SK-N-SH (cell line): ENCODE results near the gene NT5C. TPM values are rescaled to one million over a fixed set of nuclear protein-coding genes. Genes with fewer than 3 reads are reported as not detected.
"Not testable (repeated sequence)": the region's sequence is repeated elsewhere in the genome, so short reads cannot be mapped to it uniquely, and the experiment has no call there.

Source experiments
- CTCF ChIA-PET: fragments of 300-600, 350-600 bp; formaldehyde crosslinking; extraction: SDS; loops from one replicate; lab custom pipeline; 2021; lab: Yijun Ruan, JAX
- POLR2A ChIA-PET: fragments of 350-600 bp; sonication (Branson Sonifier 250); formaldehyde crosslinking; extraction: SDS; loops from one replicate; lab custom pipeline; 2020; ENCODE audit warnings: antibody characterized with exemption, inconsistent platforms; lab: Yijun Ruan, JAX
- DNase-seq: peaks from one replicate; pipeline ENCODE4 v3.0.0; 2012
- H2AFZ ChIP-seq: fragments of 200-600 bp; sonication (generic); 2 replicates; pipeline ENCODE4 v1.8.1; 2016; ENCODE audit warnings: antibody characterized with exemption, mild to moderate bottlenecking, low read depth
- H3F3A ChIP-seq: fragments of 200-600 bp; sonication (generic); replicated peaks from 2 replicates; pipeline ENCODE3; 2016; ENCODE audit warnings: antibody characterized with exemption, mild to moderate bottlenecking; ENCODE audit not compliant: insufficient read depth
- H3K27ac ChIP-seq, 2 experiments: fragments of 200-500 bp in 1 of 2; fragments of 200-600 bp in 1 of 2; sonication (Bioruptor generic) in 1 of 2; sonication (generic), shearing (Covaris generic) in 1 of 2; 2 replicates each; pipeline versions ENCODE4 v1.5.1 to v1.6.1; 2014 to 2016; ENCODE audit warnings: low read depth in 2 of 2, inconsistent platforms in 1 of 2, low read length in 1 of 2, mild to moderate bottlenecking in 1 of 2, mixed read lengths in 1 of 2
- H3K27me3 ChIP-seq: fragments of 200-600 bp; sonication (generic), shearing (Covaris generic); 2 replicates; pipeline ENCODE4 v1.6.1; 2016; ENCODE audit warnings: mixed run types; ENCODE audit not compliant: insufficient read depth
- H3K36me3 ChIP-seq, 2 experiments: fragments of 200-500 bp in 1 of 2; fragments of 200-600 bp in 1 of 2; sonication (Bioruptor generic) in 1 of 2; sonication (generic) in 1 of 2; replicated peaks in 1 of 2; 2 replicates each; pipeline versions ENCODE3 to v1.5.1; 2014 to 2016; ENCODE audit warnings: low read length in 1 of 2, mild to moderate bottlenecking in 1 of 2; ENCODE audit not compliant: insufficient read depth in 2 of 2, control insufficient read depth in 1 of 2
- H3K4me1 ChIP-seq, 2 experiments: fragments of 200-500 bp in 1 of 2; fragments of 200-600 bp in 1 of 2; sonication (Bioruptor generic) in 1 of 2; sonication (generic), shearing (Covaris generic) in 1 of 2; 2 replicates each; pipeline versions ENCODE4 v1.5.1 to v1.6.1; 2014 to 2016; ENCODE audit warnings: low read depth in 1 of 2, low read length in 1 of 2, mixed run types in 1 of 2; ENCODE audit not compliant: insufficient read depth in 2 of 2, control insufficient read depth in 1 of 2
- H3K4me2 ChIP-seq: fragments of 200-600 bp; sonication (generic), shearing (Covaris generic); 2 replicates; pipeline ENCODE4 v1.6.1; 2017; ENCODE audit warnings: mixed run types
- H3K4me3 ChIP-seq, 2 experiments: fragments of 200-500 bp in 1 of 2; fragments of 200-600 bp in 1 of 2; sonication (Bioruptor generic) in 1 of 2; sonication (generic), shearing (Covaris generic) in 1 of 2; 2 replicates each; pipeline versions ENCODE4 v1.5.1 to v1.8.1; 2014 to 2016; ENCODE audit warnings: low read depth in 2 of 2, inconsistent platforms in 1 of 2, low read length in 1 of 2, mild to moderate bottlenecking in 1 of 2, mixed read lengths in 1 of 2, moderate library complexity in 1 of 2
- H3K79me2 ChIP-seq: fragments of 200-600 bp; sonication (generic); 2 replicates; pipeline ENCODE4 v1.8.1; 2017; ENCODE audit warnings: mild to moderate bottlenecking; ENCODE audit not compliant: insufficient read depth
- H3K9ac ChIP-seq: fragments of 200-600 bp; sonication (generic); 2 replicates; pipeline ENCODE4 v1.6.1; 2017; ENCODE audit warnings: mixed run types
- H3K9me2 ChIP-seq: fragments of 200-600 bp; sonication (generic); 2 replicates; pipeline ENCODE4 v1.6.1; 2017; ENCODE audit warnings: mixed run types
- H3K9me3 ChIP-seq: fragments of 200-600 bp; sonication (generic); 2 replicates; pipeline ENCODE4 v1.6.1; 2017; ENCODE audit warnings: mixed run types, mild to moderate bottlenecking, moderate library complexity
- H4K20me1 ChIP-seq: fragments of 200-600 bp; sonication (generic); 2 replicates; pipeline ENCODE4 v1.6.1; 2017; ENCODE audit warnings: mild to moderate bottlenecking, mixed run types; ENCODE audit not compliant: insufficient read depth
- EP300 ChIP-seq, 2 experiments: IDR thresholded peaks; 2 replicates each; pipeline versions ENCODE4 v1.4.0 to v1.6.1; 2012; ENCODE audit warnings: borderline replicate concordance in 1 of 2, low read depth in 1 of 2, low read length in 1 of 2
- EZH2phosphoT487 ChIP-seq: fragments of 200-600 bp; sonication (generic); IDR thresholded peaks from 2 replicates; pipeline ENCODE4 v1.6.1; 2017; ENCODE audit warnings: low read depth, mixed run types, mild to moderate bottlenecking, antibody characterized with exemption, moderate library complexity, borderline replicate concordance
- FOXJ3 ChIP-seq: sonication (generic); formaldehyde crosslinking; IDR thresholded peaks from 2 replicates; pipeline ENCODE4 v1.5.1; 2020; ENCODE audit warnings: mild to moderate bottlenecking, missing genetic modification reagents
- FOXM1 ChIP-seq: IDR thresholded peaks from 2 replicates; pipeline ENCODE4 v1.4.0; 2012; ENCODE audit warnings: low read depth, mild to moderate bottlenecking
- MEF2A ChIP-seq: IDR thresholded peaks from 2 replicates; pipeline ENCODE4 v1.4.0; 2012; ENCODE audit warnings: low read depth, borderline replicate concordance
- MXI1 ChIP-seq: IDR thresholded peaks from 2 replicates; pipeline ENCODE4 v1.6.1; 2012; ENCODE audit warnings: mild to moderate bottlenecking, low read depth, low read length, improper control_type of control experiment
- NFIC ChIP-seq: IDR thresholded peaks from 2 replicates; pipeline ENCODE4 v1.4.0; 2012; ENCODE audit warnings: borderline replicate concordance
- RCOR1 ChIP-seq: fragments of 150-350 bp; IDR thresholded peaks from 2 replicates; pipeline ENCODE4 v1.6.1; 2017; ENCODE audit warnings: antibody characterized with exemption, low read length
- TAF1 ChIP-seq: IDR thresholded peaks from 2 replicates; pipeline ENCODE4 v1.6.1; 2012; ENCODE audit warnings: low read depth, mild to moderate bottlenecking, low read length, moderate library complexity, borderline replicate concordance
- TCF12 ChIP-seq: IDR thresholded peaks from 2 replicates; pipeline ENCODE4 v1.4.0; 2012
- TEAD4 ChIP-seq: IDR thresholded peaks from 2 replicates; pipeline ENCODE4 v1.4.0; 2012; ENCODE audit warnings: mild to moderate bottlenecking, borderline replicate concordance; ENCODE audit not compliant: insufficient read depth
- WGBS: methylation state at CpG from one replicate; pipeline ENCODE4 v1.1.6; 2017; ENCODE audit warnings: low lambda C conversion rate; 5-methylcytosine and 5-hydroxymethylcytosine counted together
- polyA plus RNA-seq, 3 experiments: library from polyadenylated mRNA; depleted of rRNA; stranded (reverse); fragments of >200 nt; gene quantifications; 2 replicates each; pipeline ENCODE4 v1.2.3, GENCODE V29; 2012
- TF ChIP-seq, protein P1 (sequence below): IDR thresholded peaks from 2 replicates; pipeline ENCODE4 v1.4.0; 2012; ENCODE audit warnings: low read depth, borderline replicate concordance

NT5C gene
- polyA plus RNA-seq, 1 of the 3 experiments (the other 2 are of a cell fraction) = 111 TPM

DNA sequence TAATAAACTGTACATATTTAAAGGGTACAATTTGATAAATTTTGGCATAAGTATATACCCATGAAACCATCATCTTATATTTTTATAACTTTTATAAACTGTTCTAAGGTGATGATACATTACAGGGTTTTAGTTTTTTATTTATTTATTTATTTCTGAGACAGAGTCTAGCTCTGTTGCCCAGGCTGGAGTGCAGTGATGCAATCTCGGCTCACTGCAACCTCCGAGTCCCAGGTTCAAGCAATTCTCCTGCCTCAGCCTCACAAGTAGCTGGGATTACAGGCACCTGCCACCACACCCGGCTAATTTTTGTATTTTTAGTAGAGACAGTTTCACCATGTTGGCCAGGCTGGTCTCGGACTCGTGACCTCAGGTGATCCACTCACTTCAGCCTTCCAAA is 3.6 kb downstream of the NT5C start:
- CTCF ChIA-PET = interaction anchor here (0.9 to 19.6 kb wide), 4 partner anchors 14 to 75 kb away, joined by 3 to 422 read pairs (median 18); partner anchors contain the start of gene ARMC7
- not testable (repeated sequence) for H4K20me1 ChIP-seq, H3K27ac ChIP-seq, H3K9me2 ChIP-seq, H3K27me3 ChIP-seq, H3K4me2 ChIP-seq, DNase-seq, H3K4me3 ChIP-seq, H2AFZ ChIP-seq, H3K9me3 ChIP-seq, H3K9ac ChIP-seq
- Histone ChIP-seq H3F3A (peaks cover 24% of the 10 kb centered on the region), H3K4me1 (peaks cover 9 to 23% of the 10 kb centered on the region in 2 experiments; a peak in 2 of 4 replicates), H3K36me3 (peaks cover 5 to 17% of the 10 kb centered on the region in 2 experiments), H3K79me2 (peaks cover 25% of the 10 kb centered on the region; the same call in 1 of the 2 replicates)
- POLR2A ChIA-PET = interaction anchor here (1.5 to 2.1 kb wide), 2 partner anchors 14 to 22 kb away, joined by 6 to 8 read pairs; no protein-coding TSS in a partner anchor
- WGBS = 93% methylated on average over 5 of the region's 5 CpGs

DNA sequence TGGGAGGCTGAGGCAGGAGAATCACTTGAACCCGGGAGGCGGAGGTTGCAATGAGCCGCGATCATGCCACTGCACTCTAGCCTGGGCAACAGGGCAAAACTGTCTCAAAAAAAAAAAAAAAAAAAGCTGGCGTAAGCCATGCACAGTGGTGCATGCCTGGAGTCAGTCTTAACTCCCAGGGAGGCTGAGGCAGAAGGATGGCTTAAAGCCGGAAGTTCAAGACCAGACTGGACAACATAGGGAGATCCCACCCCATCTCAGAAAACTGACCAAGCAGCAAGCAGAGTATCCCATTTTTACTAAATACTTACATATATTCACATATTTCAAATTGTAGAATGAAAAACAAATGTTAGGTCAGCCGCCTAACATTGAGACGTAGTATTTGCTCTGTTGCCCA is 4.6 kb downstream of the NT5C start:
- Histone ChIP-seq H3K27me3 (no peaks in the 10 kb centered on the region), H3K9ac (no peak overlapping the region), H3F3A (peaks cover 24% of the 10 kb centered on the region), H3K4me1 (peaks cover 9 to 19% of the 10 kb centered on the region in 2 experiments; a peak in 2 of 4 replicates), H4K20me1 (peaks cover 9% of the 10 kb centered on the region; the same call in 1 of the 2 replicates), H3K9me3 (no peaks in the 10 kb centered on the region), H2AFZ (no peak overlapping the region), H3K4me2 (no peak overlapping the region), H3K36me3 (peaks cover 5 to 17% of the 10 kb centered on the region in 2 experiments), H3K4me3 (no peak overlapping the region), H3K27ac (no peak overlapping the region), H3K79me2 (peaks cover 19% of the 10 kb centered on the region; the same call in 1 of the 2 replicates), H3K9me2 (no peaks in the 10 kb centered on the region)
- ChIA-PET POLR2A (interaction anchor here (0.9 to 2.1 kb wide), 3 partner anchors 10 to 17 kb away, joined by 3 to 8 read pairs (median 4); partner anchors contain the start of gene ARMC7), CTCF (interaction anchor here (5.6 to 19.6 kb wide), 2 partner anchors 13 to 76 kb away, joined by 30 to 422 read pairs; partner anchors contain the start of gene ARMC7)
- DNase-seq = no peak
- no peak for TF ChIP-seq TEAD4
- TF ChIP-seq EZH2phosphoT487 = no peak
- no peak for TF ChIP-seq MXI1
- TF ChIP-seq TAF1 = no peak
- TF ChIP-seq TCF12 = no peak
- TF ChIP-seq FOXJ3 (CRISPR knock-in tag) = no peak
- TF ChIP-seq, protein P1, sequence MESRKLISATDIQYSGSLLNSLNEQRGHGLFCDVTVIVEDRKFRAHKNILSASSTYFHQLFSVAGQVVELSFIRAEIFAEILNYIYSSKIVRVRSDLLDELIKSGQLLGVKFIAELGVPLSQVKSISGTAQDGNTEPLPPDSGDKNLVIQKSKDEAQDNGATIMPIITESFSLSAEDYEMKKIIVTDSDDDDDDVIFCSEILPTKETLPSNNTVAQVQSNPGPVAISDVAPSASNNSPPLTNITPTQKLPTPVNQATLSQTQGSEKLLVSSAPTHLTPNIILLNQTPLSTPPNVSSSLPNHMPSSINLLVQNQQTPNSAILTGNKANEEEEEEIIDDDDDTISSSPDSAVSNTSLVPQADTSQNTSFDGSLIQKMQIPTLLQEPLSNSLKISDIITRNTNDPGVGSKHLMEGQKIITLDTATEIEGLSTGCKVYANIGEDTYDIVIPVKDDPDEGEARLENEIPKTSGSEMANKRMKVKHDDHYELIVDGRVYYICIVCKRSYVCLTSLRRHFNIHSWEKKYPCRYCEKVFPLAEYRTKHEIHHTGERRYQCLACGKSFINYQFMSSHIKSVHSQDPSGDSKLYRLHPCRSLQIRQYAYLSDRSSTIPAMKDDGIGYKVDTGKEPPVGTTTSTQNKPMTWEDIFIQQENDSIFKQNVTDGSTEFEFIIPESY = no peak
- TF ChIP-seq NFIC = no peak
- no peak for TF ChIP-seq EP300 (IDR thresholded peaks at IDR 0.05; ENCODE audit: borderline replicate concordance in 1 of 2, low read depth in 1 of 2, low read length in 1 of 2)
- TF ChIP-seq RCOR1 = no peak
- no peak for TF ChIP-seq MEF2A
- TF ChIP-seq FOXM1 = no peak
- WGBS = 95% methylated on average over 8 of the region's 8 CpGs
